ENCODE results near the gene NECTIN2. TPM values are rescaled to one million over a fixed set of nuclear protein-coding genes. Genes with fewer than 3 reads are reported as not detected.
"Not testable (repeated sequence)": the region's sequence is repeated elsewhere in the genome, so short reads cannot be mapped to it uniquely, and the experiment has no call there.

NECTIN2 gene
- total RNA-seq, 1 donor from 2014 or later: 108 TPM

- H3K27ac ChIP-seq: no peak overlapping the region
- DNase-seq: no peak
- H3K4me1 ChIP-seq: peaks cover 26% of the 10 kb centered on the region
- H3K4me3 ChIP-seq: no peak overlapping the region
- intact Hi-C loops (cut with DNase I): no loop called here
- no peak for TF ChIP-seq CTCF (IDR thresholded peaks at IDR 0.05)
- no peaks in the 10 kb centered on the region for H3K27me3 ChIP-seq
- no peak for ATAC-seq
- no peaks in the 10 kb centered on the region for H3K9me3 ChIP-seq
- H3K36me3 ChIP-seq: no peaks in the 10 kb centered on the region
Observed at GRCh38 chr19:44851427-44851826, 5.3 kb downstream of the NECTIN2 start.

- Histone ChIP-seq H3K9me3 (no peaks in the 10 kb centered on the region), H3K27ac (peak overlapping the region; percentile 51), H3K36me3 (no peaks in the 10 kb centered on the region), H3K4me3 (no peak overlapping the region), H3K4me1 (peaks cover 25% of the 10 kb centered on the region), H3K27me3 (no peaks in the 10 kb centered on the region)
- ATAC-seq (no peak), DNase-seq (no peak)
- no peak for TF ChIP-seq CTCF (IDR thresholded peaks at IDR 0.05)
- intact Hi-C loops (cut with DNase I): no loop called here
Observed at GRCh38 chr19:44855606-44856005, 9.5 kb downstream of the NECTIN2 start.

- Histone ChIP-seq H3K27me3 (no peaks in the 10 kb centered on the region), H3K27ac (peak overlapping the region; percentile 51), H3K9me3 (no peaks in the 10 kb centered on the region), H3K36me3 (no peaks in the 10 kb centered on the region), H3K4me1 (peaks cover 25% of the 10 kb centered on the region), H3K4me3 (no peak overlapping the region)
- intact Hi-C loops (cut with DNase I): no loop called here
- DNase-seq (no peak), ATAC-seq (peak; percentile 59)
- no peak for TF ChIP-seq CTCF (IDR thresholded peaks at IDR 0.05)
Observed at GRCh38 chr19:44856421-44857083, 10.5 kb downstream of the NECTIN2 start.

- no peak overlapping the region for H3K4me3 ChIP-seq
- no peak overlapping the region for H3K27ac ChIP-seq
- H3K36me3 ChIP-seq: no peaks in the 10 kb centered on the region
- TF ChIP-seq CTCF (IDR thresholded peaks at IDR 0.05): no peak
- intact Hi-C loops (cut with DNase I): no loop called here
- H3K27me3 ChIP-seq: no peaks in the 10 kb centered on the region
- peaks cover 25% of the 10 kb centered on the region for H3K4me1 ChIP-seq
- ATAC-seq (no peak), DNase-seq (no peak)
- no peaks in the 10 kb centered on the region for H3K9me3 ChIP-seq
Observed at GRCh38 chr19:44857837-44858236, 11.7 kb downstream of the NECTIN2 start.

- DNase-seq, ATAC-seq: not testable (repeated sequence)
Observed at GRCh38 chr19:44861576-44861975, 15.5 kb downstream of the NECTIN2 start.

GRCh38 chr19:44863990-44864389 is 17.9 kb downstream of the NECTIN2 start:
- Histone ChIP-seq H3K27me3 (no peaks in the 10 kb centered on the region), H3K9me3 (no peaks in the 10 kb centered on the region), H3K4me1 (peaks cover 5% of the 10 kb centered on the region), H3K4me3 (no peak overlapping the region), H3K36me3 (peaks cover 21% of the 10 kb centered on the region), H3K27ac (no peak overlapping the region)
- no peak for TF ChIP-seq CTCF (IDR thresholded peaks at IDR 0.05)
- intact Hi-C loops (cut with DNase I): no loop called here
- no peak for ATAC-seq
- no peak for DNase-seq

More at GRCh38 chr19:44861576-44861975, 15.5 kb downstream of the NECTIN2 start:
- Histone ChIP-seq H3K4me1 (peaks cover 17% of the 10 kb centered on the region), H3K36me3 (peaks cover 12% of the 10 kb centered on the region)
- H3K4me3 ChIP-seq; H3K27ac ChIP-seq; intact Hi-C loops (cut with DNase I); H3K9me3 ChIP-seq; H3K27me3 ChIP-seq: not testable (repeated sequence)
